ENCODE data around the gene SLC22A23. TPM values are rescaled to one million over a fixed set of nuclear protein-coding genes. Genes with fewer than 3 reads are reported as not detected.

Gene SLC22A23
- total RNA-seq, 2 experiments from 2014 or later: 13.4 to 13.6 TPM

DNA sequence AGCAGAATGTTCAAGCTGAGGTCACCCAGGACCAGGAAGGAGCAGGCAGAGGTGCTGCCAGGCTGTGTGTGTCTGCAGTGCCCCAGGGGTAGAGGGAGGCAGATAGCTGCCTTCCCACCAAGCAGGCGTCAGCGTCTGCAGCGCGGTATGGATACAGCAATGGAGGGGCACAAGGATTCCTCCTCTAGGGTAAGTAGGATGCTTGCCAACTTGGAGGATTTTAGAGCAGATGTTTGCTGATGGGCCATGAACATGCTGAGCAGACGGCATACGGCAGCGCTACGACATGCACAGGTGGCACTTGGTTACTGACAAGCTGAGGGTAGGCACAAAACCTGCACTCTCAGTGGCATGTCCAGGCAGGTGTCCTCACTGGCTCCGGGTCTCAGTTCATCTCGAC lies 150.0 kb downstream of the SLC22A23 start:
- CTCF ChIA-PET: no interaction called here

DNA sequence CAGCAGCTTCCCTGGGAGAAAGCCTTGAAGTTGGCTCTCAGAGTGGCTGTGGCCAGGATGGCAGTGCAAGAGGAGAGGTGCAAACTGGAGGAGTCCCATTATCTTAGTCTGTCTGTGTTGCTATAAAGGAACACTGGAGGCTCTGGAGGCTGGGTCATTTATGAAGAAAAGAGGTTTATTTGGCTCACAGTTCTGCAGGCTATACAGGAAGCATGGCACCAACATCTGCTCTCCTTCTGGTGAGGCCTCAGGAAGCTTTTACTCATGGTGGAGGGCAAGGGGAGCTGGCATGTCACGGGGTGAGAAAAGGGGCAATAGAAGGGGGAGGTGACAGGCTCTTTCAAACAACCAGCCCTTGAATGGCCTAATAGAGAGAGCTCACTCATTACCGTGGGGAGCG lies 151.0 kb downstream of the SLC22A23 start:
- Mint-ChIP-seq H3K4me1 (ENCODE audit: low read depth) (no peaks in the 10 kb centered on the region), H3K27me3 (peaks cover 4% of the 10 kb centered on the region), H3K9me3 (peaks cover 2% of the 10 kb centered on the region), H3K4me3 (no peak overlapping the region), H3K36me3 (ENCODE audit: low read depth) (no peaks in the 10 kb centered on the region), H3K27ac (no peak overlapping the region)
- TF ChIP-seq, protein P1, sequence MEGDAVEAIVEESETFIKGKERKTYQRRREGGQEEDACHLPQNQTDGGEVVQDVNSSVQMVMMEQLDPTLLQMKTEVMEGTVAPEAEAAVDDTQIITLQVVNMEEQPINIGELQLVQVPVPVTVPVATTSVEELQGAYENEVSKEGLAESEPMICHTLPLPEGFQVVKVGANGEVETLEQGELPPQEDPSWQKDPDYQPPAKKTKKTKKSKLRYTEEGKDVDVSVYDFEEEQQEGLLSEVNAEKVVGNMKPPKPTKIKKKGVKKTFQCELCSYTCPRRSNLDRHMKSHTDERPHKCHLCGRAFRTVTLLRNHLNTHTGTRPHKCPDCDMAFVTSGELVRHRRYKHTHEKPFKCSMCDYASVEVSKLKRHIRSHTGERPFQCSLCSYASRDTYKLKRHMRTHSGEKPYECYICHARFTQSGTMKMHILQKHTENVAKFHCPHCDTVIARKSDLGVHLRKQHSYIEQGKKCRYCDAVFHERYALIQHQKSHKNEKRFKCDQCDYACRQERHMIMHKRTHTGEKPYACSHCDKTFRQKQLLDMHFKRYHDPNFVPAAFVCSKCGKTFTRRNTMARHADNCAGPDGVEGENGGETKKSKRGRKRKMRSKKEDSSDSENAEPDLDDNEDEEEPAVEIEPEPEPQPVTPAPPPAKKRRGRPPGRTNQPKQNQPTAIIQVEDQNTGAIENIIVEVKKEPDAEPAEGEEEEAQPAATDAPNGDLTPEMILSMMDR (IDR thresholded peaks at IDR 0.05): no peak
- ChIA-PET CTCF (no interaction called here), POLR2A (no interaction called here)
- no peak for ATAC-seq (ENCODE audit: poor library complexity)
- H3K27ac ChIP-seq (ENCODE audit: low read depth in 1 of 2, low read length in 2 of 2): no peak overlapping the region
- intact Hi-C loops (cut with DNase I, micrococcal nuclease): no loop called here
- H3K4me3 ChIP-seq (ENCODE audit: low read length): no peak overlapping the region
- no peaks in the 10 kb centered on the region for H3K27me3 ChIP-seq (ENCODE audit: control insufficient read depth in 1 of 2, insufficient read depth in 2 of 2, low read length in 2 of 2)
- no peaks in the 10 kb centered on the region for H3K4me1 ChIP-seq (ENCODE audit: insufficient read depth, low read length)
- H3K36me3 ChIP-seq (ENCODE audit: insufficient read depth, low read length): no peaks in the 10 kb centered on the region
- no peak for DNase-seq
- H3K9me3 ChIP-seq (ENCODE audit: control insufficient read depth in 1 of 2, insufficient read depth in 1 of 2, low read length in 2 of 2): peaks cover 0 to 6% of the 10 kb centered on the region in 2 experiments

More for the DNA sequence above, 150.0 kb downstream of the SLC22A23 start:
- Histone ChIP-seq H3K4me3 (ENCODE audit: low read length) (no peak overlapping the region), H3K9me3 (ENCODE audit: control insufficient read depth in 1 of 2, insufficient read depth in 1 of 2, low read length in 2 of 2) (peaks cover 0 to 6% of the 10 kb centered on the region in 2 experiments), H3K27me3 (ENCODE audit: control insufficient read depth in 1 of 2, insufficient read depth in 2 of 2, low read length in 2 of 2) (no peaks in the 10 kb centered on the region), H3K27ac (ENCODE audit: low read depth in 1 of 2, low read length in 2 of 2) (no peak overlapping the region), H3K36me3 (ENCODE audit: insufficient read depth, low read length) (no peaks in the 10 kb centered on the region), H3K4me1 (ENCODE audit: insufficient read depth, low read length) (no peaks in the 10 kb centered on the region)
- Mint-ChIP-seq H3K27me3 (peaks cover 4% of the 10 kb centered on the region), H3K27ac (no peak overlapping the region), H3K9me3 (peaks cover 2% of the 10 kb centered on the region), H3K4me3 (no peak overlapping the region), H3K36me3 (ENCODE audit: low read depth) (no peaks in the 10 kb centered on the region), H3K4me1 (ENCODE audit: low read depth) (no peaks in the 10 kb centered on the region)
- intact Hi-C loops (cut with DNase I, micrococcal nuclease): no loop called here
- TF ChIP-seq, protein P1 (IDR thresholded peaks at IDR 0.05): no peak
- ATAC-seq (ENCODE audit: poor library complexity): no peak
- DNase-seq: peak in 1 of 14 experiments; percentile 16
- POLR2A ChIA-PET: no interaction called here

DNA sequence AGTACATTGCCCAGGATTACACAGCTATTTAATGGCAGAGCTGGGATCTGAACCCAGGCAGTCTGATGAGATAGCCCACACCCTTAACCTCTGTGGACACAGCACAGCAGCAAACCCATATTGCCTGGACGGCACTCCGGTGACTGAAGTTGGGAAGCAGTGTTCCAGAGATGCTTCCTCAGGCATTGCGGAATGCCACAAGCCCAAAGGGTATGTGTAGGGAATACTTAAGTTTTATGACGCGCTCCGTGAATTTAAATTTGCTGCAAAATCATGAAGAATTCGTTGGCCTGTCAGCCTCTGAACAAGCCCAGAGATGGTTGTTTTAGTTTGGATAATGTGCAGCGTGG lies 151.7 kb downstream of the SLC22A23 start:
- POLR2A ChIA-PET: no interaction called here
- ATAC-seq (ENCODE audit: poor library complexity) (no peak), DNase-seq (peak in 1 of 14 experiments; percentile 11)
- Histone ChIP-seq H3K9me3 (ENCODE audit: control insufficient read depth in 1 of 2, insufficient read depth in 1 of 2, low read length in 2 of 2) (peaks cover 0 to 6% of the 10 kb centered on the region in 2 experiments), H3K27me3 (ENCODE audit: control insufficient read depth in 1 of 2, insufficient read depth in 2 of 2, low read length in 2 of 2) (no peaks in the 10 kb centered on the region), H3K4me3 (ENCODE audit: low read length) (no peak overlapping the region), H3K36me3 (ENCODE audit: insufficient read depth, low read length) (no peaks in the 10 kb centered on the region), H3K4me1 (ENCODE audit: insufficient read depth, low read length) (no peaks in the 10 kb centered on the region), H3K27ac (ENCODE audit: low read depth in 1 of 2, low read length in 2 of 2) (no peak overlapping the region)
- Mint-ChIP-seq H3K27ac (no peak overlapping the region), H3K4me3 (no peak overlapping the region), H3K4me1 (ENCODE audit: low read depth) (no peaks in the 10 kb centered on the region), H3K36me3 (ENCODE audit: low read depth) (no peaks in the 10 kb centered on the region), H3K9me3 (peaks cover 2% of the 10 kb centered on the region), H3K27me3 (peaks cover 4% of the 10 kb centered on the region)
- CTCF ChIA-PET: no interaction called here
- TF ChIP-seq, protein P1 (IDR thresholded peaks at IDR 0.05): no peak
- intact Hi-C loops (cut with DNase I, micrococcal nuclease): no loop called here
